GM18517 (cell line): ENCODE measurements around the gene C1orf198.

Experiments used
- ATAC-seq: cut with Tn5 transposase; IDR thresholded peaks from one replicate; pipeline ENCODE4 v1.9.1; 2021; ENCODE audit warnings: mild to moderate bottlenecking, moderate library complexity; ENCODE audit not compliant: unreplicated experiment

The C1orf198 gene

GRCh38 chr1:230867903-230868735, at the start of gene C1orf198:
TSS of gene C1orf198 (minus strand) at chr1:230868521. CDS start at chr1:230868512, 9 bp downstream.
- peak; percentile 65 for ATAC-seq

DNA sequence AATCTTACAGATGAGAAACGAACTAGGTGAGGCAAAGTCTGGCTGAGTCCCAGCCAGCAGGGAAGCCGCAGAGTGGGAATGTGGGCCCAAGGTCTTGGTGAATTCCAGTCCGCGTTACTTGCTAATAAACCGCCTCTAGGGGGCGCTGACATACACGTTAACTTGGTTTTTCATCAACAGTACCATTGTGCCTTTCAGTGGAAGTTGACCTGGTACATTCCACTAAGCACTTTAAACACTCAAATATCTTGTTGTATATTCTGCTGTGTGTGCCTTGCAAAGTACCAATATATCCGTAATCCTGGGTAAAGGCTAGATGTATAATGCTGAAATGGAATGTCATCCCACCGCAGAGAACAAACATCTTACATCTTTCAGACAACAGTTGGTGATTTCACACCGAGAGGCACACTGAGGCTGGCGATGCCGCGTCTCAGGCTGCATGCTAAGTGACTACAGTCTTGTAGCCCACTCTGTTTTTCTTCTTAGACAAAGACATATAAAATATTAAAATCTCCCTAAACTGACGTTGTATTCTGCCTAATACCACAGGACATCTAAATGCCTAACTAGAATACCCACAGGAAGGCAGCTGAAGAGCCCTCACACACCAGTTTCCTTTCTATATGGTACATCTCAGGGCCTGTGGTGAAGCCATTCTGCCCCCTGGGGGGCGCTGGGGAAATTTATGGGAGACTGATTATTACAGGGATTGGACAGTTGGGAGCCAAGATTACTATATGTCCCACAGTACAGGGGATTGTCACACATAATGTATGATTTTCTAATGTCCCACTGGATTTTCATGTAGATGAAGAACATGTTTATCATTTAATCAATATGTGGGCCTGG, 49.2 kb upstream of the C1orf198 start:
- ATAC-seq = peak; percentile 57

DNA sequence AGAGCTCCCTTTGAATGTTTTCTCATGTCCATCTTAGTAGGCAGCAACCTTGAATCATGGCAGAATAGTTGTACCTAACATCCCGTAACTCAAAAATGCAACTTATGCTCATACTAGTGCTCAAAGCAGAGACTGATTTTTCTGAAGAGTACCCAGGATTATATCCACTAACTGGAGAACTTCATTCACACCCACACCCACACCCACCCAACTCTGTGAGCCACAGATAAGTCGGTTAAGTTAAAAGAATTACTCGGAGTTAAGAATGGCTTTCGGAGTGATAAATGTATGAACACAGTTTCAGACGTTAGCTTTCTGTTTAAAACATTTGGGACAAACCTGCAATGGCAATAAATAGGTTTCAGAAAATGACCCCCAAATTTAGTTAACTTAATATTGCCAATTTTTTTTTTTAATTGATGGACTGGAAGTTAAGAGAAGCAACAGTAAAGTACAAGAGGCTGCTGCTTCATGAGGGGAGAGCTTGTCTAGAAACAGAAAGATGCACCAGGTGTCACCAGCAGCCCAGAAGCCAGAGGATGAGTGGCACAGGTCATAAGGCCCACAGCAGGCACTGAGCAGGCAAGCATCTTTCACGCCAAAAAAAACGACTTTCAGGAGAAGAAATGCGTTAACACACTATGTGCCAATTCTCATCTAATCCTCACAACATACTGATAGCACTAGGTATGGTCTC, 48.4 kb upstream of the C1orf198 start:
- no peak for ATAC-seq

- ATAC-seq = no peak
Measured at GRCh38 chr1:230915078-230915477, 46.8 kb upstream of the C1orf198 start.

DNA sequence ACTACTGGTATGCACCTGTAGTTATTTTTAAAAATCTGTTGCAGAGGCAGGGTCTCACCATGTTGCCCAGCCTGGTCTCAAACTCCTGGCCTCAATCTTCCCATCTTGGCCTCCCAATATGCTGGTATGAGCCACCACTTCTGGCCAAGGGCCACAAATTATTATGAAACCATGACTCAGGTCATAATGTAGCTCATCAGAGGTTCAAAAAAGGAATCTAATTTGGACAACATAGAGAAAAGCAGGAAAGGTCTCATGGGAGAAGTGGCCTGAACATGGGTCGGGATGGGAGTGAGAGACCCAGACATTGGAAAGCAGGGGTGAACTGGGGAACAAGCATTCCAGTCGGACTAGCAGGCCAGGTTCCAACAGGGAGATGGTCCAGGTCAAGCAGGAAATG, 45.2 kb upstream of the C1orf198 start:
- no peak for ATAC-seq

DNA sequence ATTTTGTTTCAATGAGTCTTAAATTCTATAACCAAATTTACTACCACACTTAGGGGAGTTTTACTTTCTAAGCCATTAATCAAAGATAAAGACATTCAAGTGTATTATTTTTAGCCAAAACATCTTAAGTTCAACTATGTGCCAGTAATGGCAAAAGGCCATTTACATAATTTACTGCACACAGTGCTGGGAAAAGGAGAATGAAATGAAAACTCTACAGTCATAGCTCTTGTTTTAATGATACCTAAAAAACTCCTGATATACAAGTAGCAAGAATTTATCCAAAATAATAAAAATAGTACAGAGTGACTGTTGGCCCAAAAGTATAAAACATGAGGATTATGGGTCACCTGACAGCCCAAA, 42.4 kb upstream of the C1orf198 start:
- ATAC-seq = no peak

DNA sequence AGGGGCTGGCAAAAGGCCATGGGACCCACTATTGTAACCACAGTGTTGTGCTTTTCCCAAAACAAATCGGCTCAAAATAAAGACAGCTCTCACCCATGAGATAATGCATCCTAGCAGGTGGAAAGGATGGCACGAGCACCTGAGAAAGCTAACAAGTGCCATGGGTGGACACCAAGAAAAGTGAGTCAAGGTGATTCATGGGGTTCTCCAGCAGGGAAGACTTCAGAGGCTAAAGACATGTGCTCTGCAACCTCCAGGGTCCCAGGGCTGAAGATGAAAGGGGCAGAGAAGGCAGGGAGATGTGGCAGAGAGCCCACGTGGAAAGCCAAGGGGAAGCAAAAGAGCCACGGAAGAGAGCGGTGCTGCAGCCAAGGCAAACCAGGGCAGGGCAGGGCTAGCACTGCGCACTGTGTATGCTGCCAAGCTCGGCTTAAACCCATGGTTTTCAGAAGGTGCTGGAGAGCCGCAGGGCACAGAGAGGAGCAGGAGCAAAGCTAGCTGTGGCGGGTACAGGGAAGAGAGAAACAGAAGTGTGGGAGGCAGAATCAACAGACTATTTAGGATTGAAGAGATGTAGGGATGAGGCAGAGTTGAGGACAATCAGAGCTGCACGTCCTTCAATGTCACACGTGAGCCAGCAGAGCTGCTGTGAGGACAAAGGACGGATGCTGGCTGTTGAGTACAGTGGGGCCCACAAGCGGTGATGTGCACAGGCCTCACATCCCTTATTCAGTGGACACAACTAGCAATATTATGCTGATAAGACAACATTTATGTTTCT, 41.8 kb upstream of the C1orf198 start:
- no peak for ATAC-seq

DNA sequence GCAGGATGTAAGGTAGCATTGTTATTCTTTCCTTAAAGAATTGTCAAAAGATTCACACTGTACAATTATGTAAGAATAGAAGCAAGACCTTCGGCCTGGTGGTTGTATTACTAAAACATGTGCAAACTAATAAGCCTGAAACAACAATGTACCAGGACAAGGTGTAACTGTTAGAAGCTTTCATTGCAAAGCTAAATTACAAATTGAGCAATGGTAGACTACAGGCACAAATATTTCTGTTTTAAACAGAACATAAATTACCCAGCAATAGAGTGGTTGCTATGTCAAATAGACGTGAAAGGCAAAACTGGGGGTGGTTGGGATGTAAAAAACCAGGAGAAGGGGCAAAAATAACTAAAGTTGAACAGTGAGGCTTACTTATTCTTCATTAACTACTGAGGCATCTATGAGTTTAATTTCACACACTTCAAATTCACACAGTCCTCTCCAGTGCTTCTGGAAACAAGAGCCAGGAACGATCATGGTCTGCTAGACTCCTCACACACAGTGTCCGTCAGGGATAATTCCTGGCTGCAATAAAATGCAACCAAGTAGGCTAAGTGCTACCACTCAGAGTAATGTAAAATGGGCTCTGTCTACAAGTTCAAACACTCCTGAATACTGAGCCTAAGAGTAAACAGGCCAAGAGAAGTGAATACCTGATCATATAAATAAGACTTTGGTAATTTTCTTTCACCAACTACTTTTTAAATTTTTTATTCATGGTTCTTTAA, 39.3 kb upstream of the C1orf198 start:
- no peak for ATAC-seq

DNA sequence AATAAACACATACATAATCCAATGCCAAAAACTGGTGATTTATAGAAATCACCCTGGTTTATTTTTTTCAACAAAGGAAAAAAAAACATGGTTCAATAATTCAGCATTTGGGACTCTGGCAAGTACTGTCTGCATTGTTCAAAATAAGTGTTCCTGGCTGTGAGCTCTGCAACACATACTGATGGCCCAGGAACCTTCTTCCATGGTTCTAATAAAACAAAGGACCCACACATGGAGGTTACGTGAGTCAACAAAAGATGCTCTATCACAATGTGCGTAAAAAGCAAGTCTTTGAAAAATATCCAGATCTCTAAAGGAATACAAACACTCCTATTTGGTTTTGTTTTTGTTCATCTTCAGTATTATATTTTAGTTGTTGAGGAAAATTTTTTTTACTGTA, 37.9 kb upstream of the C1orf198 start:
- ATAC-seq = no peak

DNA sequence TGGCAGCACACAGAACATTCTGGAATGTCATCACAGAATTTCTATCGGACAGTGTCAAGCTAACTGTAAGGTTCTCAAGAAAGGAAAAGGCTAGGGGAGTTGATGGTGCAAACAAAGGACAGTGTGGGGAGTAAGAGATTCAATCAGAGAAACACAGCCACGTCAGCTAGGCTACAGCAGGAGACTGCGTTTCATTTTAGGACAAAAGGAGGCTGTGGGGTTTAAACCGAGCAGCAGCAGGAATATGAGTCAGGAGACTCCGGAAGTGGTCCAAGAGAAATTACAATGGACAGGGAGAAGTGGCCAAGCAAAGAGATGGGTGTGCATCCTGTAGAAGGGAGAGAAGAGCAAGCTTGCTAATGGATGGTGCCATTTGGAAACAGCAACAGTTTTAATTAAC, 37.4 kb upstream of the C1orf198 start:
- no peak for ATAC-seq

DNA sequence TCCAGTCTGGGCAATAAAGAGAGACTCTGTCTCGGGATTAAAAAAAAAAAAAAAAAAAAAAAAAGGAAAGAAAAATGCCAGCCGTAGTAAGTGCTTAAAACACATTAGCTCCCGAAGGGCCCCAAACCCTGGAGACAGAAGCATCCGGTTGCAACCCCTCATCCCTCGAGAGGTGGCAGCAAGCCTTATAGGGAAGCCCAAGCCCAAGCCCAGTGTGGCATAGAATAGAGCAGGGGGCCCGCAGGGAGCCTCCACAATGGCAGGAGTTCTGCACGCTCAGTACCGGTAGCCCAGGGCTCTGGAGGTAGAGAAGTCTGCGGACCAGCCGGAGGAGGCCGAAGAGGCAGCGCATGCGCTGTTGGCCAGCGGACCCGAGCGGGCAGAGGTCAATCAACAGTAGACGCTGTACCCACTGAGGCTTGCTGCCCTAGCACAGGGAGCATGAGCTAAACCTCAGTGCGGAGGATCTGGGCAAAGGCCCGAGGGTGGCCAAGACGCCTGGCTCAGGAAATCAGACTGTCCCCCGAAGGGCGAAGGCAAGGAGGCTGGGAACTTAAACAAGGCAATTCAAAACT, 34.1 kb upstream of the C1orf198 start:
- ATAC-seq = no peak

DNA sequence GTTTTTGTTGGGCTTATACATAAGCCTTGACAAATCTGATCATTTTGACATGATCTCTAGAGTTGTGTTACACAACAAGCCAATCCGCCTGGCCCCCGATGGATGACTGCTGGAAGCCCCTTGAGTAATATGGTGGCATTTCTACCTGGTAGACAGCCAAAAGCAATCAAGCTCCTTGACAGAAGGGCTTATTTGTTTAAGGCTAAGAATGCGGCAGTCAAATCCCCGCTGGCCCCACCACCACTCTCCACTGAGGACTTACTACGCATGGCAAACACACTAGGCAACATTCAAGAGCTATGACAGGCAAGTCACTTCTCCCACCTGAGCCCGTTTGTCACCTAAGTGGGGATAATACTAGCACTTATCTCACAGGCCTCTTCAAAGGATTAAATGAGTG, 33.4 kb upstream of the C1orf198 start:
- no peak for ATAC-seq

GRCh38 chr1:230900984-230901383, 32.7 kb upstream of the C1orf198 start:
- no peak for ATAC-seq

DNA sequence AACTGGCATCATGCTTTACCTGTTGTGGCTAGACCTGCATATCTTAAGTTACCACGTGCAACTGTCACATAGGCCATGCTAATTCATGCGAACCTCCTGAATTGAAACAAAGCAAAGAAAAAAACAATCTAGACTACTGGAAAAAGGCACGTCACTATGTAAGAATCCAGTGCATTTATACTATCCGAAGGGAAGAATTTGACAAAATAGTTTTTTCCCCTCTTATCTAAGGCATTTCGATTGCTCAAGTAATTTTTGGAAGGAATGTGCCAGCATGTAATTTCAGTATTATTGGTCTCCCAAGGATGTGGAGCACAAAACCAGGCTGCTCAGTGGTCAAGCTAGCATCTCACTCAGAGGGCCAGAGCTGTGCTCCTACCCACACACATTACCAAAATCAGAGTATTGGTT, 31.5 kb upstream of the C1orf198 start:
- ATAC-seq = no peak

GRCh38 chr1:230898748-230899147, 30.4 kb upstream of the C1orf198 start:
- no peak for ATAC-seq

DNA sequence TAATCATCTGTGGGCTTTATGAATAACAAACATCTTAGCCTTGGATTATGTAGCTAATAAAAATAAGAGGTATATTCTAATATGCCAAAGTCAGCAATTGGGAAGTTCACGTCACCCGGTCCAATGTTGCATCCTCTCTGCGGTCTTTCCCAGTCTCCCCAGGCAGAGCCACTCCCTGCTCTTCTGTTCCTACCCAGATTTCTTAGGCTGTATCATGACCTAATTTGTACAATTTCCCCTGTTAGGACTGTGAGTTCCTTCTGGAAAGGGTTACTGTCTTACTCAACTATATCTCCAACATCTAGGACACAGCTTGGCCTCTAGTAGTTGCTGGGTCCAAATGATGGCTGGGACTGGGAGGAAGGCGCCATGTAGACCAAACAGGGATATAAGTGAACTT, 29.8 kb upstream of the C1orf198 start:
- no peak for ATAC-seq

- no peak for ATAC-seq
Measured at GRCh38 chr1:230896779-230897178, 28.5 kb upstream of the C1orf198 start.

DNA sequence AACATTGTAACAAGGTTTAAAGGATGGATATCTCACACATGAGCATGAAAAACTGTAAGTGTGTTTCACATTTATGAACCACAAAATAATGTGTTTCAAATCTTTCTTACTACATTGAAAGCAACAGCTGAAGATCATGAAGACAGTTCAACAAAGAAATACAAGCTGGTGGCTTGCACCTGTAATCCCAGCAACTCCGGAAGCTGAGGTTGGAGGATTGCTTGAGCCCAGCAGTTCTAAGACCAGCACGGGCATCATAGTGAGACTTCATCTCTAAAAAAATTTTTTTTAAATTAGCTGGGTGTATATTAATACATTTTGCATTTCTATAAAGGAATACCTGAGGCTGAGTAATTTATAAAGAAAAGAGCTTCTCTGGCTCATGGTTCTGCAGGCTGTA, 27.1 kb upstream of the C1orf198 start:
- ATAC-seq = no peak

GRCh38 chr1:230894664-230895063, 26.3 kb upstream of the C1orf198 start:
- no peak for ATAC-seq

GRCh38 chr1:230894032-230894431, 25.7 kb upstream of the C1orf198 start:
- no peak for ATAC-seq
